HG02798 (cell line): ENCODE measurements around the gene CIITA.
A peak's percentile ranks its signal among the peaks of the same experiment; 100 is the strongest.

Experiments used
- ATAC-seq: cut with Tn5 transposase; IDR thresholded peaks from one replicate; pipeline ENCODE4 v1.9.1; 2021; ENCODE audit warnings: mild to moderate bottlenecking; ENCODE audit not compliant: unreplicated experiment, poor library complexity

Gene CIITA

GRCh38 chr16:10878328-10878643 lies 1.3 kb downstream of the CIITA start:
- peak; percentile 4 for ATAC-seq

- ATAC-seq: peak; percentile 25
Measured at GRCh38 chr16:10878644-10879501, 1.9 kb downstream of the CIITA start.

GRCh38 chr16:10879681-10880589 lies 2.9 kb downstream of the CIITA start:
- no peak for ATAC-seq

- no peak for ATAC-seq
Measured at GRCh38 chr16:10880594-10881452, 3.8 kb downstream of the CIITA start.

- no peak for ATAC-seq
Measured at GRCh38 chr16:10881479-10882030, 4.6 kb downstream of the CIITA start.

GRCh38 chr16:10883004-10883403 lies 6.0 kb downstream of the CIITA start:
- no peak for ATAC-seq

GRCh38 chr16:10885246-10885645 lies 8.2 kb downstream of the CIITA start:
- no peak for ATAC-seq

- ATAC-seq: no peak
Measured at GRCh38 chr16:10888320-10888937, 11.4 kb downstream of the CIITA start.

- no peak for ATAC-seq
Measured at GRCh38 chr16:10889855-10890254, 12.9 kb downstream of the CIITA start.

- ATAC-seq: no peak
Measured at GRCh38 chr16:10892782-10893318, 15.8 kb downstream of the CIITA start.

- ATAC-seq: no peak
Measured at GRCh38 chr16:10895053-10895946, 18.3 kb downstream of the CIITA start.

GRCh38 chr16:10896165-10896564 lies 19.2 kb downstream of the CIITA start:
- ATAC-seq: peak; percentile 40

GRCh38 chr16:10896723-10897122 lies 19.7 kb downstream of the CIITA start:
- ATAC-seq: no peak

- ATAC-seq: peak; percentile 62
Measured at GRCh38 chr16:10897134-10897533, 20.1 kb downstream of the CIITA start.

- no peak for ATAC-seq
Measured at GRCh38 chr16:10902999-10903398, 26.0 kb downstream of the CIITA start.

GRCh38 chr16:10906482-10906881 lies 29.5 kb downstream of the CIITA start:
- ATAC-seq: no peak

- no peak for ATAC-seq
Measured at GRCh38 chr16:10906914-10907756, 30.1 kb downstream of the CIITA start.

GRCh38 chr16:10907757-10908045 lies 30.7 kb downstream of the CIITA start:
- ATAC-seq: no peak
